ENCODE data around the gene CCDC154.

GRCh38 chr16:1426734-1427471 is 17.5 kb downstream of the CCDC154 start:
- TF ChIP-seq EZH2phosphoT487 (IDR thresholded peaks at IDR 0.05; ENCODE audit: insufficient read depth, low read depth): no peak
- no peak for TF ChIP-seq EZH2 (IDR thresholded peaks at IDR 0.05; ENCODE audit: insufficient read depth, poor library complexity, severe bottlenecking)
